ENCODE data around the gene ERO1B. TPM values are rescaled to one million over a fixed set of nuclear protein-coding genes. Genes with fewer than 3 reads are reported as not detected.

Gene ERO1B
- 3.5 and 3.9 TPM in 2 replicates for total RNA-seq

GRCh38 chr1:236281654-236282424 is at the start of gene ERO1B:
TSS of gene ERO1B (minus strand) at chr1:236281958. CDS start at chr1:236281783, 175 bp downstream.

Other genes starting within 250 kb of the ERO1B start
- 675 and 721 TPM in 2 replicates for gene NID1, start 216.9 kb downstream of the ERO1B start, total RNA-seq
- 12.4 and 12.5 TPM in 2 replicates for gene GPR137B, start 139.4 kb downstream of the ERO1B start, total RNA-seq
- 0.44 TPM in 1 of 2 replicates, not detected in the other for gene EDARADD, start 112.3 kb upstream of the ERO1B start, total RNA-seq
- 32.4 and 37.9 TPM in 2 replicates for gene LGALS8, start 242.0 kb upstream of the ERO1B start, total RNA-seq